ENCODE measurements around the gene SLC25A25.

Gene SLC25A25

DNA sequence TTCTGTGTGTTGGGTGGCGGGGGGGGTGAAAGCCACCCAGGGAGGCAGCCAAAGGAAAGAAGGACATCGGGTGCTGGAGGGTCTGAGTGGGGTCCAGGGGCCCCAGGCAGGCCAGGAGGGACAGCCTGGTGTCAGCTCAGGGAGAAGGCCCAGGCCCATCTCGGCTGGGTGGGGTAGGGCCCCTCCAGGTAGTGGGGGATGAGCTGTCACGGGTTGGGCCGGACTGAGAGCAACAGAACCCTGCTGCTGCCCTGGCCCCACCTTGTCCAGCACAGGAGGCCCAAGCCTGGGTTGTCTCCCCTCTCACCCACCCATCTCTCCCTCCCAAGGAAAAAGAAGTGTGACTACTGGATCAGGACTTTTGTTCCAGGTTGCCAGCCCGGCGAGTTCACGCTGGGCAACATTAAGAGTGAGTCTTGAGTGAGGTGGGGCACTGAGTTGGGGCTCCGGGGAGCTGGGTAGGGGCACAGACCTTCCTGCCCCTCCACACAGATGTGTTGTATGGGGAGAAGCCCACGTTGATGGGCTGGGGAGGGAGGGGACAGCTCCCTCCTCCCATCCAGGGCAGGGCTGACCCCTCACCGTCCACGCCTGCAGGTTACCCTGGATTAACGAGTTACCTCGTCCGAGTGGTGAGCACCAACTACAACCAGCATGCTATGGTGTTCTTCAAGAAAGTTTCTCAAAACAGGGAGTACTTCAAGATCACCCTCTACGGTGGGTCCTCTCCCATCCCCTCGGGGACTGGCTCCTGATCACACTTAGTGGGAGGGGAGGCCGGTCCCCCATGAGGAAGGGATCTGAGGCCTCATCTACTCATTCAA, 83.5 kb downstream of the SLC25A25 start:
- no peak overlapping the region for H3K4me3 ChIP-seq
- no peak overlapping the region for H3K27ac ChIP-seq

DNA sequence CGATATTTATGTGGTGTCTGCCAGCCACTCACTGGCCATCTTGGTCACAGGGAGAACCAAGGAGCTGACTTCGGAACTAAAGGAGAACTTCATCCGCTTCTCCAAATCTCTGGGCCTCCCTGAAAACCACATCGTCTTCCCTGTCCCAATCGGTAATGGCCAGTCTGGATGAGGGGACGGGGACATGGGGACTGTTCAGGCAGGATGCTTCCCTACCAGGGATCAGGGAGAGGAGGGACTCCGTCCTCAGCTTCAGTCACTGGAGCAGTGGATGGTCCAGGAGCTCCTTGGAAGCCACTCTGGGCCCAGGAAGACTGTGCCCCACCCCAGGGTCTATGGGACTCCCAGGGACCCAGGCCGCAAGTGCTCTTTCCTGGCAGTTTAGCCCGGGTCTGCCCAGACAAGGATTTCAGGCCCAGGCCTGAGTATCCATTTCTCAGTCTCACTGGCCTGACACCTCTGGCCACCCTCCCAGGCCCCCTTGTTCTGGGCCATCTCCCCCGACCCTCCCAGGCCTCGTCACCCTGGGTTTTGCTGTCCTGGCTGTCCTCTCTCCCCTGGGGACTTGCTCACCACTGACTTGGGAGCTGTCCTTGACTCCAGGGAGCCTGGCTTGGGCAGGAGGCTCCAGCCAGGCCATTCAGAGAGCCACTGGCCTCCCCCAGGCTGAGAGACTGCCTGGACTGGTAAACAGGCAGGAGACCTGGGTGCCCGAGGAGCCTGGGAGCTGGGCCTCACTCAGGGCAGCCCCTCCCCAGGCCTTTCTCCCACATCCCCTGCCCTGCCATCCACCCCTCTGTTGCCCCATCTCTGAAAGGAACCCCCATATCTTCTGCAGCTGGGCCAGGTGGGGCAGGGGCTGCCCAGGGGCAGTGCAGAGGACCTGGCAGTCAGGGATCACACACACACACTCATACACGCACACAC, 84.4 kb downstream of the SLC25A25 start:
- Histone ChIP-seq H3K4me3 (no peak overlapping the region), H3K27ac (no peak overlapping the region)

DNA sequence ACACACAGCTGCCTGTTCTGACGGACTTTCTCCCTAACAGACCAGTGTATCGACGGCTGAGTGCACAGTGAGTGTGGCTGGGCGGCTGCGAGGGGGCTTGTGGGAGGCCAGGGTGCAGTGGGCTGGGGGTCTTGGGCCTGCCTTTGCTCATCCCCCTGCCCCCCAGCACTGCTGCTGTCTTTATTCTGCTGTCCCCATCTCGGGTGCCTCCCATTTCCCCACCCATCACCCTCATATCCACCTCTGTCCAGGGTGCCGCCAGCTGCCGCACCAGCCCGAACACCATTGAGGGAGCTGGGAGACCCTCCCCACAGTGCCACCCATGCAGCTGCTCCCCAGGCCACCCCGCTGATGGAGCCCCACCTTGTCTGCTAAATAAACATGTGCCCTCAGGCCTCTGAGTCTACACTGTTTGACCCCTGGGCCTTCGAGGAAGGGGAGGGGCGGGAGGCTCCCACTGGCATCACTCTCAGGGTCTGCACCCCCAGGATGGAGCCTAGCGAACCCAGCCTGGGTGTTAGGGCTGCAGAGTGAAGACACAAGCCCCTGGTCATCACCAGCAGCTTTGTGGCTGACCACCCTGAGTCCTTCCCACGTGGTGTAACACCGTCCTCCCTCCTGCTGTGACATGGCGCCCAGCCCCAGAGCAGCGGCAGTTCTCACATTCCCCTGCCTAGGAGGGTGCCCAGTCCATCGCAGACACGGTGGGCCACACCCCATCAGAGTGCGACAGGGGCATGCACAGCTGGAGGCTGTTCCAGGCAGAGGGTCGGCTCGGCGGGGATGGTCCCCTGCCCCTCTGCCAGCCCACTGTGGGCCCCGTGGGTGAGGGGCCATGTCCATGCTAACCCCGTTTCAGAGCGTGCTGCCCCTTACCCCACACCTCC, 85.3 kb downstream of the SLC25A25 start:
- no peak overlapping the region for H3K4me3 ChIP-seq

DNA sequence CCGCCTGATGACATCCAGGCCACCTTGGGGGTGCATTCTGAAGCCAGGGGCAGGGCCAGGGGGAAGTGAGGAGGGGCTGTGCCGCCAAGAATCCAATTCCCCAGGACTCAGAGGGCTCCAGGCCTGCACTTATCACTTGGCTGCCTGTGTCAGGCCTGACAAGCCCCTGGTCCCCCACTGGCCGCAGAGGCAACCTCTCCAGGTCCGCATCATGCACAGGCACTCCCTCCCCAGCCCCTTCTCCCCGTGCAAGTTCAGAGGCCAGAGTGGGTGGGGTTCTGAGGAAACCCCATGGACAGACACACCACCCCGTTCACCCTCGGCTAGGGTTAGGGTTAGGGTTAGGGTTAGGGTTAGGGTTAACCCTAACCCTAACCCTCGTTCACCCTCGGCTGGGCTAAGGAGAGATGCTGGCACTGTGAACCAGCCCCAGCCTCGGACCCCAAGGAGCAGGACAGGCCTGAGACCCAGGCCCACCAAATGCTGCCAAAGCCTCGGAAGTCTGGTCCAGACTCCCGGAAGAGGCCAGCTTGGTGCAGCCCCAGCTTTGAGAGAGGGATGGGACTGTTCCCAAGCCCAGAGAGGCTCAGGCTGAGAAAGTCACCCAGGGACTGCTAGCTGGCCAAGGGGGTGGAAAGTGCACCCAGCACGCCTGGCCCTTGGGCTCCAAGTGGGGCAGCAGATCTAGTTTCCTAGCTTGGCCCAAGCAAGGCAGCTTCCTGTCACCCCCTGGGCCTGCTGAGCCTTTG, 86.1 kb downstream of the SLC25A25 start:
- no peak overlapping the region for H3K27ac ChIP-seq
- H3K4me3 ChIP-seq = no peak overlapping the region

More for the DNA sequence above, 85.3 kb downstream of the SLC25A25 start:
- no peak overlapping the region for H3K27ac ChIP-seq

DNA sequence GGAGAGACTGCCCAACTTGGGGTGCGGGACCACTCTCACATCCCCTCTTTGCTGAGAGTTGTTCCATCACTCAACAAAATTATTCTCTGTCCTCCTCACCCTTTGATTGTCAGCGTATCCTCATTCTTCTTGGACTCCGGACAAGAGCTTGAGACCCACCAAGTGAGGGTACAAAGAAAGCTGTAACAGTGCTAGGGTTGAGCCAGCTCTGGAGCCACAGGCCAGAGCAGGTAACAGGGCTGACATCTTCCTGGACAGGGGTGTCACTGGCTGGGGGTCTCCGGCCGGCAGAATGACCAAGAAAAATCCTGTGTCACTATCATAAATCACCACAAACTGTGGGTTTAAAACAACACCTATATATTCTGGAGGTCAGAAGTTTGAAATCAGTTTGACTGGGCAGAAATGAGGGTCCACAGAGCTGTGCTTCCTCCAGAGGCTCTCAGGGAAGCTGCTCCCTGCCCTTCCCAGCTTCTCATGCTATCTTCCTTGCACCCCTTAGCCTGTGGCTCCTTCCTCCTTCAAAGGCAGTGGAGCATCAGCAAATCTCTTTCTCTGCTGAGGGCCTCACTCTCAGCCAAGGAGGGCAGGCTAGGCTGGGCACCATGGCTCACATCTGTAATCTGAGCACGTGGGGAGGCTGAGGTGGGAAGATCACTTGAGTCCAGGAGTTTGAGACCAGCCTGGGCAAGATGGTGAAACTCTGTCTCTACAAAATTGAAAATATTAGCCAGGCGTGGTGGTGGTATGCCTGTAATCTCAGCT, 87.9 kb downstream of the SLC25A25 start:
- Histone ChIP-seq H3K27ac (no peak overlapping the region), H3K4me3 (no peak overlapping the region)
